ENCODE data around the gene SMNDC1.

The SMNDC1 gene

GRCh38 chr10:110321869-110322620 lies 17.3 kb upstream of the SMNDC1 start:
- Histone ChIP-seq H3K9ac (no peak overlapping the region), H3K4me2 (no peak overlapping the region), H3K9me3 (replicated peaks in 1 of 11) (peaks cover 7 to 28% (median 16%) of the 10 kb centered on the region in 11 experiments; a peak in 19 of 22 replicates), H4K20me1 (no peaks in the 10 kb centered on the region), H3K4me1 (peaks cover 0 to 3% (median 0%) of the 10 kb centered on the region in 10 experiments; a peak in 1 of 20 replicates), H3K27me3 (no peaks in the 10 kb centered on the region), H3K36me3 (no peaks in the 10 kb centered on the region), H3K27ac (no peak overlapping the region), H3K4me3 (no peak overlapping the region)
- TF ChIP-seq Cebpa-rat (IDR thresholded peaks at IDR 0.05) = no peak

- H3K4me1 ChIP-seq = no peaks in the 10 kb centered on the region
- H3K9ac ChIP-seq = no peak overlapping the region
- H3K36me3 ChIP-seq = no peaks in the 10 kb centered on the region
- no peak for TF ChIP-seq Cebpa-rat (IDR thresholded peaks at IDR 0.05)
- H3K4me2 ChIP-seq = no peak overlapping the region
- H3K27me3 ChIP-seq = no peaks in the 10 kb centered on the region
- no peak overlapping the region for H3K4me3 ChIP-seq
- no peak overlapping the region for H3K27ac ChIP-seq
- no peaks in the 10 kb centered on the region for H4K20me1 ChIP-seq
- peaks cover 7 to 23% (median 13%) of the 10 kb centered on the region in 11 experiments; a peak in 18 of 22 replicates for H3K9me3 ChIP-seq (replicated peaks in 1 of 11)
Observed at GRCh38 chr10:110317866-110318850, 13.4 kb upstream of the SMNDC1 start.

GRCh38 chr10:110313674-110314073 lies 9.0 kb upstream of the SMNDC1 start:
- no peak overlapping the region for H3K4me2 ChIP-seq
- no peaks in the 10 kb centered on the region for H3K9me3 ChIP-seq (replicated peaks in 1 of 11)
- no peaks in the 10 kb centered on the region for H4K20me1 ChIP-seq
- no peak overlapping the region for H3K9ac ChIP-seq
- TF ChIP-seq Cebpa-rat (IDR thresholded peaks at IDR 0.05) = no peak
- H3K27ac ChIP-seq = no peak overlapping the region
- H3K36me3 ChIP-seq = no peaks in the 10 kb centered on the region
- no peak overlapping the region for H3K4me3 ChIP-seq
- peaks cover 24 to 31% (median 27%) of the 10 kb centered on the region in 10 experiments for H3K4me1 ChIP-seq
- no peaks in the 10 kb centered on the region for H3K27me3 ChIP-seq

- H3K27ac ChIP-seq = no peak overlapping the region
- H3K36me3 ChIP-seq = no peaks in the 10 kb centered on the region
- H3K4me2 ChIP-seq = no peak overlapping the region
Observed at GRCh38 chr10:110312206-110312605, 7.5 kb upstream of the SMNDC1 start.

GRCh38 chr10:110311357-110311949 lies 6.7 kb upstream of the SMNDC1 start:
- no peak for TF ChIP-seq Cebpa-rat (IDR thresholded peaks at IDR 0.05)
- Histone ChIP-seq H3K4me3 (no peak overlapping the region), H3K9me3 (replicated peaks in 1 of 11) (no peaks in the 10 kb centered on the region), H3K9ac (peak overlapping the region in 2 of 11 experiments; percentile 9 to 42; a peak in 3 of 22 replicates), H3K36me3 (no peaks in the 10 kb centered on the region), H3K4me2 (peak overlapping the region in 10 of 11 experiments; percentile 35 to 82 (median 60); a peak in 19 of 22 replicates), H3K4me1 (peaks cover 25 to 36% (median 30%) of the 10 kb centered on the region in 10 experiments), H3K27me3 (no peaks in the 10 kb centered on the region), H3K27ac (peak overlapping the region in 2 of 11 experiments; percentile 27 to 45; a peak in 3 of 22 replicates), H4K20me1 (no peaks in the 10 kb centered on the region)

More at GRCh38 chr10:110312206-110312605, 7.5 kb upstream of the SMNDC1 start:
- H3K27me3 ChIP-seq = no peaks in the 10 kb centered on the region
- H3K4me1 ChIP-seq = peaks cover 25 to 36% (median 30%) of the 10 kb centered on the region in 10 experiments
- H4K20me1 ChIP-seq = no peaks in the 10 kb centered on the region
- TF ChIP-seq Cebpa-rat (IDR thresholded peaks at IDR 0.05) = no peak
- H3K9me3 ChIP-seq (replicated peaks in 1 of 11) = no peaks in the 10 kb centered on the region
- no peak overlapping the region for H3K9ac ChIP-seq
- H3K4me3 ChIP-seq = no peak overlapping the region

GRCh38 chr10:110310741-110311140 lies 6.0 kb upstream of the SMNDC1 start:
- TF ChIP-seq Cebpa-rat (IDR thresholded peaks at IDR 0.05) = no peak
- Histone ChIP-seq H3K36me3 (no peaks in the 10 kb centered on the region), H3K27ac (peak overlapping the region in 2 of 11 experiments; percentile 27 to 45; a peak in 3 of 22 replicates), H3K27me3 (no peaks in the 10 kb centered on the region), H3K4me1 (peaks cover 28 to 40% (median 33%) of the 10 kb centered on the region in 10 experiments), H3K9me3 (replicated peaks in 1 of 11) (no peaks in the 10 kb centered on the region), H3K9ac (peak overlapping the region in 3 of 11 experiments; percentile 2 to 42 (median 9); a peak in 6 of 22 replicates), H4K20me1 (no peaks in the 10 kb centered on the region), H3K4me2 (peak overlapping the region; percentile 35 to 82 (median 58); a peak in 21 of 22 replicates), H3K4me3 (no peak overlapping the region)

GRCh38 chr10:110307805-110308204 lies 3.1 kb upstream of the SMNDC1 start:
- no peak overlapping the region for H3K27ac ChIP-seq
- 0 out of 22 replicates have a peak overlapping the region, but pooled peaks of 1 of the 11 experiments have one; percentile 14 for H3K9ac ChIP-seq
- no peaks in the 10 kb centered on the region for H3K27me3 ChIP-seq
- H3K4me2 ChIP-seq = no peak overlapping the region
- peaks cover 42 to 56% (median 46%) of the 10 kb centered on the region in 10 experiments for H3K4me1 ChIP-seq
- H3K36me3 ChIP-seq = peaks cover 5 to 8% (median 6%) of the 10 kb centered on the region in 11 experiments; a peak in 20 of 22 replicates
- TF ChIP-seq Cebpa-rat (IDR thresholded peaks at IDR 0.05) = no peak
- no peaks in the 10 kb centered on the region for H3K9me3 ChIP-seq (replicated peaks in 1 of 11)
- H3K4me3 ChIP-seq = no peak overlapping the region
- H4K20me1 ChIP-seq = peaks cover 6 to 17% (median 15%) of the 10 kb centered on the region in 11 experiments; a peak in 20 of 22 replicates

GRCh38 chr10:110306452-110306768 lies 1.7 kb upstream of the SMNDC1 start:
- no peak overlapping the region; a peak in 1 of 22 replicates for H3K27ac ChIP-seq
- peaks cover 19 to 22% (median 20%) of the 10 kb centered on the region in 11 experiments for H3K36me3 ChIP-seq
- H3K27me3 ChIP-seq = no peaks in the 10 kb centered on the region
- peaks cover 18 to 31% (median 28%) of the 10 kb centered on the region in 11 experiments; a peak in 21 of 22 replicates for H4K20me1 ChIP-seq
- H3K9me3 ChIP-seq (replicated peaks in 1 of 11) = no peaks in the 10 kb centered on the region
- no peak overlapping the region for H3K9ac ChIP-seq
- H3K4me1 ChIP-seq = peaks cover 52 to 67% (median 59%) of the 10 kb centered on the region in 10 experiments
- H3K4me2 ChIP-seq = peak overlapping the region in 2 of 11 experiments; percentile 82 to 84; a peak in 1 of 22 replicates
- TF ChIP-seq Cebpa-rat (IDR thresholded peaks at IDR 0.05) = no peak
- no peak overlapping the region for H3K4me3 ChIP-seq

Data from BLaER1 treated with 17β-estradiol and CSF1 and Interleukin-3, amounts not matched to agents 10 nM and 100 nM (cell line).